Activated naive CD4-positive, alpha-beta T cell treated with Interleukin-2 at 50 U/mL for 16 hours (primary cell): ENCODE measurements around the gene KRT78.

ENCODE experiments used
- DNase-seq: peaks from one replicate; pipeline ENCODE4 v3.0.0-alpha.2; 2020

The KRT78 gene

DNA sequence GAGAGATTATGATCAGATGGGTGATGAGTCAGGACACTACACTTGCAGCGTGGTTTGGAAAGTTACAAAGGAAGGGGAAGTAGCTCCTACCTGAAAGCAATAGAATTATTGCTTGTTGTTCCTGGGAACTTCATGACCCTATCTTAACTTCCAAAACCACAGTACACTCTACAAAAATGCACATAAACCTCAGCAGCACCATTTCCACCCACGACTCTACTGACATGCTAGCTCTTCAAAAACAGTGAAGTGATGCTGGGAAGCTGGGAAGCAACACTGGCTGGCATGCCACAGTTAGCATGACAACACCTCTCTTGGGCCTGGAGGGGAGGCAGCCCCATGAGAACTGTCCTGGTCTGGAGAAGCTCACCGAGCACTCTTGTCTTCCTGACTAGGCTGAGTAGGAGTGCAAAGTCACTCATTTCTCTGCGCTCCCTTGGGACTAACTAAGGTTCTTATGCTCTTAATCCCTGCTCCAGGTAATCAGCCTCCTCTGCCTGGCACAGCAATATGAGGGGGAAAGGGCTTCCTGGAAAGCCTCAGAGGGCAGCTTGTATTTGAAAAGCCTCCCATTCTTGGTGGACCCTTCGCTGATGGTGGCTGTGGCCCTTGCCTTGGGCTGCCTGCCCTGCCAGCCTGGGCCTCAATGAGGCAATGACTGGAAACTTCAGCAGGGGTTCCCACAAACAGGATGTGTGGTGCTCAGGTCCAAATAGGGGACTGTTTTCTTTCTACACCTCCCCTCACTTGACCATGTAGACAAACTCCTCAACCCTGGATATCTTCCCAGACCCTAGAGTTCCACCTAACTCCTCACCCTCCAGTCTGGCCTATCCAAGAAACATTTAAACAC lies 54.1 kb downstream of the KRT78 start:
- no peak for DNase-seq

DNA sequence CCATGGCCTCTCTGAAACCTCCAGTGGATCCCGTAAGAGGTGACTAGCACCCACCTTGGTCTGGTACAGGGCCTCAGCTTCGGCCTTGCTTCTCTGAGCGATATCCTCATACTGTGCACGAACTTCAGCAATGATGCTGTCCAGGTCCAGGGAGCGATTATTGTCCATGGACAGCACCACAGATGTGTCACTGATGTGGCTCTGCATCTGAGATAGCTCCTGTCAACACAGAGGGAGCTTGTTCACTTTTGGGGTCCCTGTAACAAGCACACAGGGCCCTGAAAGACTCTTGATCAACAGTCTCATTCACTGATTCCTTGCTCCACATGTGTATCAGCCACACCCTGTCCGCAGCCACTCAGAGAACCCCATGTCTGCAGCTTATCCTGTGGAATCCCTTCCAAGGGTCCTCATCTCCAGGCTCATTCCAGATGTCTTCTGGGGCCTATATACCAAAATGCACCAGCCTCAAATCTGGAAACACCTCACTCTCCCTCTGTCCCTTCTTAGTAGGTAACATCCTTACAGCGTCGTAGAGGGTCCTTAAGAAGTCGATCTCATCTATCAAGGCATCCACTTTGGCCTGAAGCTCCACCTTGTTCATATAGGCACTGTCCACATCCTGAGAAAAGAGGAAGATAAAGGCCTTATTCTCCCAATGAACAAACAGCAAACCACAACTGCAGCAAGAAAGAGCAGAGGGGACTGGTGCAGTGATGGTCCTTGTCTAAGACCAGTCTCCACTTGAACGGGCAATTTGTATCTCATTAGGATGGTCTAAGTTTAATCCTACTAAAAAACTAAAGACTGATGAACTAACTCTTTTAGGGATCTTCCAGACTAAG lies 56.4 kb downstream of the KRT78 start:
- DNase-seq = no peak

DNA sequence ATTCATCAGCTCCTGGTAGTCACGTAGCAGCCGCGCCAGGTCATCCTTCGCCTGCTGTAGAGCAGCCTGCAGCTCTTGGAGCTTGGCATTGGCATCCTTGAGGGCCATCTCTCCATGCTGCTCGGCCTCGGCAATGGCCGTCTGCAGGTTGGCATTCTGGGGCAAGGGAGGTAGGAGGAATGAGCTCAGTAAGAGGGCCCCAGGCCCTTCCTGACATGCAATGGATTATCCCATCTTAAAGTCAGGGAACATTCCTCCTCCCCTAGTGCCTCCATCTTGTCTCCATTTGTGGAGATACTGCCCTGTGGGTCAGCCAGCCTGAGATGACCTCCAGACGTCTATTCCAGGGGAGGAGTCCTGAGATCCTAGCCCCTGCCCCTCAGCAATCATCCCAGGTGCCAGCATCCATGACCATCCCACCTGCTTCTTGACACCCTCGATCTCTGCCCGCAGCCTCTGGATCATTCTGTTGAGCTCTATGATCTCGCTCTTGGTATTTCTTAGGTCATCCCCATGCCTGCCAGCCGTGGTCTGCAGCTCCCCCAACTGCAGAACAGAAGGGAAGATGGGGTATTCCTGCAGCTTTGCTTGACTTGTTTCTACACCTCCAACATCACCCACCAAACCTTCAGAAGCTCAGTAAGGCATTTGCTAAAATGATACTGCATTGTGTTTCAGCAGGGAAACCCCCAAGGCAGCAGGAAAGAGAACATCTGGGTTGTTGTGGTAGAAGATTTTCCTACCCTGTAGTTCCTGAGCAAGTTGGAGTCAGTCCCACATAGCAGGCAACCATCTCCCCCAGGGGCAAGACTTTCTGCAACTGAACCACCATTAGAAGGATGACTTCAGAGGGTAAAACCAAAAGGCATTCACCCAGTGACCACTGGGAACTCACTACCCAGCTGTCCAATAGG lies 57.3 kb downstream of the KRT78 start:
- no peak for DNase-seq

DNA sequence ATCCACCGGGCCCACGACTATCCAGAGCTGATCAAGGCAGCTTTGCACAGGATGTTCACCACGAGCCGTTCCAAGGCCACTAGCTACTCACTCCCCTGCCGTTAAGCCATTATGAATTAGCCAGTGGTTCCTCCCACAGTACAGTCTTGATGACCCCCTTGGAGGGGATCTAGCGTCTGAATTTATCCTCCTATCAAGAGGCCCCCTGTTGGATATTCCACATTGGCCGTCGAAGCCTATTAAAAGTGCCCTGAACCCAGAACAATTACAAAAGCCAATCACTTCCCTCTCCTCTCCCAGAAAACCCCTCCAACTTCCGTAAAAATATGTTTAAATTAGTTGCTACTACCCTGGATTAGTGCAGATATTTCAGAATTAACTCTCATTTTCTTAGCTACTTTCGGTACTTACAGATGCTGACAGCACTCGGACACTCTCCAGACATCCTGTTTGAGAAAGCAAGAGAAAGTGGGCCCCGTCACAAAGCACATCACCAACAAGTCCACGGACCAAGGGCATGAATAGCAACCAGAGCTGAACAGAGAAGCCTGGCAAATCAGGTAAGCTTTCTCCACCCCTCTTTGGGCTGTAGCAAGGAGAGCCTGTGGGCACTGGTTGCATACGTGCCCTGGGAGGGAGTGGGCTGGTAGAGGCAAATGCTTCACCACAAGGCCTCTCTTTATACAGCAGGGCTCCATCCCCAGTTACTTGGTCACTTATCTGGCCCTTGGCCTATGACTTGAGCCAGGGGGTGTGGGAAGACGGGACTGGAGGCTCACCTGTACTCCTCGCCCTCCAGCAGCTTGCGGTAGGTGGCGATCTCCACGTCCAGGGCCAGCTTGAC lies 58.1 kb downstream of the KRT78 start:
- DNase-seq = no peak

DNA sequence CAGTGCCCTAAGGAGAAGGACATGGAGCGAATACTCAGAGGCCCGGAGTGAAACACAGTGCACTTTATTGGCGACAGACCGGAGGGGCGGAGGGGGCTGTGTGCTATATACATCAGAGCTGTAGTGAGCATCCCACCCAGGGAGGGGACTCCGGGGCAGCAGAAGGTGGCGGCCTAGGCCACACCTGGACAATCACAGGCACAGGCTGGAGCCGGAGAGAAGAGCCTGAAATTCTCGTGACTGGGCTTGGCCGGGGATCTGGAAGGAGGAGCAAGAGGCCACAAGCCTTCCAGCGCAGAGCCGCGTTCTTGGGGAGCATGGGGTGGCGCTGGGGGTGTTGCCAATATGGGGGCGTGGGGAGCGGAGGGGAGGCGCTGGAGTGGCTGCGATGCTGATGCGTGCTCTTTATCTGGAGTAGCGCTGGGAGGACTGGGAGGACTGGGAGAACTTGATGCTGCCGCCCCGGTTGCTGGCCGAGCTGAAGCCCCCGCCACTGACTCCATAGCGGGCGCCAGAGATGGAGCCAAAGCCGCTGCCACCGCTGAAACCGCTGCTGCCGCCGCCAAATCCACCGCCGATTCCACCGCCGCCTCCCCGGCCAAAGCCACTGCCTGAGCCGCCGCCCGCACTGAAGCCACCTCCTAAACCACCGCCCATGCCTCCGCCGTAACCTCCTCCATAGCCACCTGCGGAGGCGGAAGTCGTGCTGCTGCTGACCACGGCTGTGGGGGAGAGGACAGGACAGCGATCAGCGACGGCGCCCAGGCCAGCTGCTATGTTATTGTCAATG lies 59.0 kb downstream of the KRT78 start:
- DNase-seq = no peak

DNA sequence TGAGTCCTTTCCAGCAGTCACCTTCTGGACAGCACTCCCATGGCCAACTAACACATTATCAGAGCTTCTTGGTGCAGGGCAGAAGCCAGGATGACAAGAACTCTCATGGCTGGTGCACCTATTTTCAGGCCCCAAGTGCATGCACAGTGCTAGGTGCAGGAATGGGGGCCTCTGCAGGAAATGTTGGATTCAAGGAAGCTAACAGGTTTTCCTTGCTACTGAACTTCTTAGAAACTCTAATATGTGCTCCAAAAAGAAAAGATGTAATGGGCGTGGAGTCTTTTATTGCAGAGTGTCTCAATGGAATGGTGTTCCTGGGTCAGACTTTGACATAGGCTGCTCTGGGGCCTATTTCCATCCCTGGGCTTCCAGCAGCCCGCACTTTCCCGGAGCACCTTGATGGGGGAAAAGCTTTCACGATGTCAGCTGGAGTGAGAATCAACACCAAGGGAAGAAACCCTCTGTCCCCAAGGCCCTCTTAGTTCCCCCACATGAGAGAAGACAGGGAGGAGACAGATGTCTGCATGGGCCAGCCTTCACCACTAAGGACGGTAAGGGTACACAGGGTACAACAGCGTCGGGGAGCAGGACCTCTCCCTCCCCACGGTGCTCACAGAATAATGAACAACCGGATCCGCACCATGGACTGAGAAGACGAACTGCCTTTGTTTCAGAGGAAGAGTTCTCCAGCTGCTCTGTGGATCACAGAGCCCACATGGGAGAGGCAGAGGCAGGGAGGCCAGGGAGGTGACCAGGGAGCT lies 59.7 kb downstream of the KRT78 start:
- no peak for DNase-seq

DNA sequence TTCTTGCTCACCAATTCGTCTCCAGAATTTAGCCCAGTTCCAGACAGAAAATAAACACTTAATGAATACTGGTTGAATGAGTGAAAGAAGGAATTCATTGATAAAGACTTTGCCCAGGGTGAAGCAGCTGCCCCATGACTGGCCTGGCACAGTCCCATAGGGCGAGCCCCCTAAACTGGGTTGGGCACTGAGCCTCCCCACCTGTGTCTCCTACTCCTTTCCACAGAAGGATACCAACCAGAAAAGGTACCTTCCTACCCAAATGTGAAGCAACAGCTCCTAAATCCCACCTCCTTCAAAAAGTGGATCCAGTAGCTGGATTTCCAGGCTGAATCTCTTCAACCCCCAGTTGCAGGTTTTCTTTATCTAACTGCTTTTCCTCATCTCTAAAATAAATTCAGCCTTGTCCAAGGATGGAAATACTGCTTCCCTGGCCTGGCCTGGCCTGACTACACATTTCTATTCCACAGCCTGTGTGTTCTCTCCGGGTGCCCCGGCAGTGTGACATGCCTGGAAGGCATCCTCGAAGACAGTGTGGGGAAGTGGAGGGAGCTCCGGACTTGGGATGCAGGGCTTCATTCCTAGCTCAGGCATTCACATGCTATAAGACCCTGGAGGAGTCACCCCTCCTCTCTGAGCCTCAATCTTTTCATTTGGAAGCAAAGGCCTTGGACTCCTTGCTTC lies 60.5 kb downstream of the KRT78 start:
- DNase-seq = no peak
